ENCODE data around the gene MSX1. TPM values are rescaled to one million over a fixed set of nuclear protein-coding genes. Genes with fewer than 3 reads are reported as not detected.

Gene MSX1
- 4.6 to 10.0 TPM (median 8.2 TPM) in 5 replicates for total RNA-seq (2022; extraction: Qiagen RNA extraction)

DNA sequence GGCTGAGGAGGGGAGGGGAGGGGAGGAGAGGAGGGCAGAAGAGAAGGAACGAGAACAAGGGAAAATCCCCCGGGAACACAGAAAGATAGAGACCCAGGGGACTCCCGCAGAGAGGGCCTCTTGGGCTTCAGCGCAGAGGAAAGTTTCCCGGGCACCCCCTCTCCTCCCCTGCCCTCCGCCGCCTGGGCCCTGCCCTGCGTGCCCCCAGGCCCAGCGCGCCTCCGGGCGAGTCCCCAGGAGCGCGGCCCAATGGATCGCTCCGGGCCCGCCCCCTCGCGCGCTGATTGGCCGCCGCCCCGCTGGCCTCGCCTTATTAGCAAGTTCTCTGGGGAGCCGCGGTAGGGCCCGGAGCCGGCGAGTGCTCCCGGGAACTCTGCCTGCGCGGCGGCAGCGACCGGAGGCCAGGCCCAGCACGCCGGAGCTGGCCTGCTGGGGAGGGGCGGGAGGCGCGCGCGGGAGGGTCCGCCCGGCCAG lies at the start of gene MSX1:
MSX1 (plus strand) TSS at position 341 of the 474 bp plus-strand sequence. CDS start 235 bp downstream, outside the sequence.

Other genes with a start within 250 kb of the MSX1 start
- gene CYTL1, start 159.8 kb downstream of the MSX1 start, total RNA-seq (2022; extraction: Qiagen RNA extraction) = not detected in 5 replicates
- gene STK32B, start 191.8 kb downstream of the MSX1 start, total RNA-seq (2022; extraction: Qiagen RNA extraction) = 14.9 to 17.7 TPM (median 16.1 TPM) in 5 replicates

Measured in A549 treated with Mapracorat at 1 μM for 4 hours (cell line).